ENCODE measurements around the gene MASTL. TPM values are rescaled to one million over a fixed set of nuclear protein-coding genes. Genes with fewer than 3 reads are reported as not detected.

Gene MASTL
- total RNA-seq, 2 donors from 2014 or later = 8.5 to 14.3 TPM

DNA sequence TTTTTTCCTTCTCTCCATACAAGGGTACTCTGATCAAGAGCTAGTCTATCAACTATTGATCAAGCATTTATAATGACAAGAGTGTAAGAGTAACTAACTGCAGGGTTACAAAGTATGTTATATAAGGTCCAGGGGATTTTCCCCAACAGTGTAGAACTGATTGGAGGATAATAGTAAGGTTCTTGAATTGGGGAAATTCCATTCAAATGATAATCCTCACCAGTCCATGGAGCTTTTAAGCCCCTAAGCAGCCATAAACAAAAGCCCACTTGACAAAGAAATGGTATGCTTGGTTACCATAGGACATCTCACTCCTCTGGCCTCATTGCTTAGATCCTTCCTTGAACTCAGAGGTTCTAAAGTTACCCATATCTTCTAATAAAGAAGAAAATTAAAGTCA is 9.2 kb upstream of the MASTL start:
- TF ChIP-seq POLR2A (IDR thresholded peaks at IDR 0.05) (no peak), POLR2AphosphoS5 (IDR thresholded peaks at IDR 0.05) (no peak)
- TF ChIP-seq, protein P1, sequence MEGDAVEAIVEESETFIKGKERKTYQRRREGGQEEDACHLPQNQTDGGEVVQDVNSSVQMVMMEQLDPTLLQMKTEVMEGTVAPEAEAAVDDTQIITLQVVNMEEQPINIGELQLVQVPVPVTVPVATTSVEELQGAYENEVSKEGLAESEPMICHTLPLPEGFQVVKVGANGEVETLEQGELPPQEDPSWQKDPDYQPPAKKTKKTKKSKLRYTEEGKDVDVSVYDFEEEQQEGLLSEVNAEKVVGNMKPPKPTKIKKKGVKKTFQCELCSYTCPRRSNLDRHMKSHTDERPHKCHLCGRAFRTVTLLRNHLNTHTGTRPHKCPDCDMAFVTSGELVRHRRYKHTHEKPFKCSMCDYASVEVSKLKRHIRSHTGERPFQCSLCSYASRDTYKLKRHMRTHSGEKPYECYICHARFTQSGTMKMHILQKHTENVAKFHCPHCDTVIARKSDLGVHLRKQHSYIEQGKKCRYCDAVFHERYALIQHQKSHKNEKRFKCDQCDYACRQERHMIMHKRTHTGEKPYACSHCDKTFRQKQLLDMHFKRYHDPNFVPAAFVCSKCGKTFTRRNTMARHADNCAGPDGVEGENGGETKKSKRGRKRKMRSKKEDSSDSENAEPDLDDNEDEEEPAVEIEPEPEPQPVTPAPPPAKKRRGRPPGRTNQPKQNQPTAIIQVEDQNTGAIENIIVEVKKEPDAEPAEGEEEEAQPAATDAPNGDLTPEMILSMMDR (IDR thresholded peaks at IDR 0.05) = no peak
- H3K4me3 ChIP-seq = no peak overlapping the region
- intact Hi-C loops (cut with DNase I) = no loop called here
- H3K27ac ChIP-seq = no peak overlapping the region
- H3K9me3 ChIP-seq = no peaks in the 10 kb centered on the region
- no peaks in the 10 kb centered on the region for H3K4me1 ChIP-seq (replicated peaks)
- H3K36me3 ChIP-seq = no peaks in the 10 kb centered on the region
- H3K27me3 ChIP-seq (replicated peaks; ENCODE audit: insufficient read depth) = no peaks in the 10 kb centered on the region
- no peak for DNase-seq (ENCODE audit: low spot score)

- 81% methylated on average over 5 of the region's 5 CpGs for WGBS
- intact Hi-C loops (cut with DNase I) = no loop called here
These were observed 7.5 kb upstream of the MASTL start for GRCh38 chr10:27147701-27148100.

DNA sequence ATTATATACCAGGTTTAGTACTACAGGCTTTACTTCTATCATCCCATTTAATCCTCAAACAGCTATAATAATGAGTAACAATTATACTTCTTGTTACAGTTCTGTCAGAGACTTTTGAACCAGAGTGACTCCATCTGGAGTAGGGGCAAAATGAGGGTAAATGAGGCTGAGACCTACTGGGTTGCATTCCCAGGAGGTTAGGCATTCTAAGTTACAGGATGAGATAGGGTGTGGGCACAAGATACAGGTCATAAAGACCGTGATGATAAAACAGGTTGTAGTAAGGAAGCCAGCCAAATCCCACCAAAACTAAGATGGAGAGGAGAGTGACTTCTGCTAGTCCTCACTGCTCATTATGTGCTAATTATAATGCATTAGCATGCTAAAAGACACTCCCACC is 4.9 kb upstream of the MASTL start:
- H3K27me3 ChIP-seq (replicated peaks; ENCODE audit: insufficient read depth) = no peaks in the 10 kb centered on the region
- TF ChIP-seq POLR2A (IDR thresholded peaks at IDR 0.05) (no peak), POLR2AphosphoS5 (IDR thresholded peaks at IDR 0.05) (no peak)
- TF ChIP-seq, protein P1 (IDR thresholded peaks at IDR 0.05) = no peak
- H3K9me3 ChIP-seq = no peaks in the 10 kb centered on the region
- DNase-seq (ENCODE audit: low spot score) = no peak
- 80% methylated on average over 1 of the region's 1 CpG for WGBS
- intact Hi-C loops (cut with DNase I) = loop anchor here (10.0 kb wide), 1 partner anchor 45 kb away; the partner anchor contains the start of gene ANKRD26
- H3K27ac ChIP-seq = no peak overlapping the region
- H3K36me3 ChIP-seq = no peaks in the 10 kb centered on the region
- H3K4me1 ChIP-seq (replicated peaks) = no peaks in the 10 kb centered on the region
- H3K4me3 ChIP-seq = no peak overlapping the region

More at GRCh38 chr10:27147701-27148100, 7.5 kb upstream of the MASTL start:
- no peaks in the 10 kb centered on the region for H3K9me3 ChIP-seq
- H3K4me3 ChIP-seq = no peak overlapping the region
- TF ChIP-seq POLR2AphosphoS5 (IDR thresholded peaks at IDR 0.05) = no peak
- TF ChIP-seq, protein P1 (IDR thresholded peaks at IDR 0.05) = no peak
- TF ChIP-seq POLR2A (IDR thresholded peaks at IDR 0.05) = no peak
- no peaks in the 10 kb centered on the region for H3K36me3 ChIP-seq
- no peak for DNase-seq (ENCODE audit: low spot score)
- no peaks in the 10 kb centered on the region for H3K27me3 ChIP-seq (replicated peaks; ENCODE audit: insufficient read depth)
- H3K4me1 ChIP-seq (replicated peaks) = no peaks in the 10 kb centered on the region
- H3K27ac ChIP-seq = no peak overlapping the region

DNA sequence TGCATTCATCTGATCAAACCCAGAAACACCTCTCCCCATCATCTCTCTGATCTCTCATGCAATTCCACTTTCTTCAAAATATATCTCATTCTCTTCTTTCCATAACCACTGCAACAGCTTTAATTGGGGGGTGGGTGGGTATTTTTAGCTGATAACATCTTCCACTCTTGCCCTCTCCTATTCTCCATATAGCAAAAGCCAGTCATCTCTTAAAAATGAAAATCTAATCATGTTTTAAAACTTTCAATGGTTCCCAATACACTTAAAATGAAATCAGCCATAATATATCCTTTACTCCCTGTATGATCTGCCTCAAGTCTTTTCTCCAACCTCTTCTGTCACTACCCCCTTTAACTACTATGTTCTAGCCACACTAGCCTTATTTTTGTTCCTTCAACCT is 2.5 kb upstream of the MASTL start:
- intact Hi-C loops (cut with DNase I) = loop anchor here (10.0 kb wide), 1 partner anchor 48 kb away; the partner anchor contains the start of gene ANKRD26
- Histone ChIP-seq H3K27me3 (replicated peaks; ENCODE audit: insufficient read depth) (no peaks in the 10 kb centered on the region), H3K4me1 (replicated peaks) (no peaks in the 10 kb centered on the region), H3K9me3 (no peaks in the 10 kb centered on the region), H3K36me3 (no peaks in the 10 kb centered on the region), H3K27ac (no peak overlapping the region), H3K4me3 (peak overlapping the region; percentile 2 to 70)
- DNase-seq (ENCODE audit: low spot score) = no peak
- TF ChIP-seq, protein P1 (IDR thresholded peaks at IDR 0.05) = no peak
- no peak for TF ChIP-seq POLR2AphosphoS5 (IDR thresholded peaks at IDR 0.05)
- no peak for TF ChIP-seq POLR2A (IDR thresholded peaks at IDR 0.05)

DNA sequence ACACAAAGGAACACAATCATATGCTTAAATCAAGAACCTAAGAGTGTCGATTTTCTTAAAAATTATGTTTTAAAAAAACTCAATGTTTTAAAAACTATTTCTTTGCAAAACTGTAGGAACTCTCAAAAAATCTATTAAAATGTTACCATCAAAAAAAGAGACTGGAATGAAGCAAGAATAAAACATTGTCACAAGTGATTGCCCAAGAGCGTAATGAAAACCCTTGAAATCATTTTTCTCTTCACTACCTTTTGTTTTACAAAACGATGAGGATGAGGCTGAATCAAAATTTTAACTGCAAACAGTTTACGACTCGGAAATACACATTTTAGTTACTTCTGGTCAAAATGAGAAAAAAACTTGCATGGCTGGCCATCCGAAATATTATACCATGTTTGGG is 1.8 kb upstream of the MASTL start:
- WGBS = 3% methylated on average over 6 of the region's 6 CpGs
- Histone ChIP-seq H3K4me1 (replicated peaks) (no peaks in the 10 kb centered on the region), H3K36me3 (no peaks in the 10 kb centered on the region), H3K27me3 (replicated peaks; ENCODE audit: insufficient read depth) (no peaks in the 10 kb centered on the region), H3K9me3 (no peaks in the 10 kb centered on the region), H3K4me3 (peak overlapping the region; percentile 70), H3K27ac (peak overlapping the region in 1 of 2 donors; percentile 98)
- intact Hi-C loops (cut with DNase I) = loop anchor here (10.0 kb wide), 1 partner anchor 49 kb away; the partner anchor contains the start of gene ANKRD26
- no peak for DNase-seq (ENCODE audit: low spot score)
- no peak for TF ChIP-seq POLR2AphosphoS5 (IDR thresholded peaks at IDR 0.05)
- TF ChIP-seq POLR2A (IDR thresholded peaks at IDR 0.05) = no peak

Measured in prostate gland (tissue), 2 donors.